ENCODE data around the gene RILPL2. TPM values are rescaled to one million over a fixed set of nuclear protein-coding genes. Genes with fewer than 3 reads are reported as not detected.

The RILPL2 gene
- total RNA-seq, 1 donor from 2014 or later: 1.9 TPM

DNA sequence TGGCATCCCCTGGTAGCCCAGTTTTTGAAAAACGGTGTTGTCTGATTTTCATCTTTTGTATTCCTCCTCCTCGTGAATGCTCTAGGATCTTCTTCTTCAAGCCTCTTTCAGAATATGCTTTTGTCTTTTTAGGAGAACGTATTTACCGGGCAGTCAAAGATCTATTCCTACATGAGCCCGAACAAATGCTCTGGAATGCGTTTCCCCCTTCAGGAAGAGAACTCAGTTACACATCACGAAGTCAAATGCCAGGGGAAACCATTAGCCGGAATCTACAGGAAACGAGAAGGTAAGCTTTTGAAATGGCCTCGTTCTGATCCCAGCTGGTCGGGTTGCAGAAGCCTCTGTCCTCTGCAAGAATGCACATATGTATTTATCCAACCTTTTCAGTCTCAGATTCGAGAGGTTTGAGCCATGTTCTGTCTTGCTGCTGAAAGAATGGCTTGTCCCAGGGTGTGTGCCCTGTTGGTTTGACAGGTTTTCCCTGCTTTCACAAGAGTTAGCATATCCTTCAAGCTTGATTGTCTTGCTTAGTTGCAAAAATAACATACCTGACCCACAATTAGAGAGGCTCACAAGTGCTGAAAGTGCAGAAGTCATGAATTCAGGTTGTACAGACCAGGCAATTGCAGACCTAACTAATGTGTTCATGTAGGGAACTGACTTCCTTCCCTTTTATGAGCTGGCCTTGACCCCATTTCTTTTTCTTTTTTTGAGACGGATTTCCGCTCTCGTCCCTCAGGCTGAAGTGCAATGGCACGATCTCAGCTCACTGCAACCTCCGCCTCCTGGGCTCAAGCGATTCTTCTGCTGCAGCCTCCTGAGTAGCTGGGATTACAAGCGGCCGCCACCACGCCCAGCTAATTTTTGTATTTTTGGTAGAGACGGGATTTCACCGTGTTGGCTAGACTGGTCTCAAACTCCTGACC, 45.7 kb downstream of the RILPL2 start:
- Mint-ChIP-seq H3K9me3 (no peaks in the 10 kb centered on the region), H3K4me3 (peak overlapping the region; percentile 96), H3K27me3 (ENCODE audit: low read depth) (no peaks in the 10 kb centered on the region), H3K4me1 (peaks cover 40% of the 10 kb centered on the region), H3K36me3 (ENCODE audit: low read depth) (peaks cover 3% of the 10 kb centered on the region), H3K27ac (ENCODE audit: unreplicated experiment) (no peak overlapping the region)
- no peak for DNase-seq (ENCODE audit: low read depth, low spot score)
- TF ChIP-seq, protein P1, sequence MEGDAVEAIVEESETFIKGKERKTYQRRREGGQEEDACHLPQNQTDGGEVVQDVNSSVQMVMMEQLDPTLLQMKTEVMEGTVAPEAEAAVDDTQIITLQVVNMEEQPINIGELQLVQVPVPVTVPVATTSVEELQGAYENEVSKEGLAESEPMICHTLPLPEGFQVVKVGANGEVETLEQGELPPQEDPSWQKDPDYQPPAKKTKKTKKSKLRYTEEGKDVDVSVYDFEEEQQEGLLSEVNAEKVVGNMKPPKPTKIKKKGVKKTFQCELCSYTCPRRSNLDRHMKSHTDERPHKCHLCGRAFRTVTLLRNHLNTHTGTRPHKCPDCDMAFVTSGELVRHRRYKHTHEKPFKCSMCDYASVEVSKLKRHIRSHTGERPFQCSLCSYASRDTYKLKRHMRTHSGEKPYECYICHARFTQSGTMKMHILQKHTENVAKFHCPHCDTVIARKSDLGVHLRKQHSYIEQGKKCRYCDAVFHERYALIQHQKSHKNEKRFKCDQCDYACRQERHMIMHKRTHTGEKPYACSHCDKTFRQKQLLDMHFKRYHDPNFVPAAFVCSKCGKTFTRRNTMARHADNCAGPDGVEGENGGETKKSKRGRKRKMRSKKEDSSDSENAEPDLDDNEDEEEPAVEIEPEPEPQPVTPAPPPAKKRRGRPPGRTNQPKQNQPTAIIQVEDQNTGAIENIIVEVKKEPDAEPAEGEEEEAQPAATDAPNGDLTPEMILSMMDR (conservative IDR thresholded peaks at IDR 0.05): no peak

DNA sequence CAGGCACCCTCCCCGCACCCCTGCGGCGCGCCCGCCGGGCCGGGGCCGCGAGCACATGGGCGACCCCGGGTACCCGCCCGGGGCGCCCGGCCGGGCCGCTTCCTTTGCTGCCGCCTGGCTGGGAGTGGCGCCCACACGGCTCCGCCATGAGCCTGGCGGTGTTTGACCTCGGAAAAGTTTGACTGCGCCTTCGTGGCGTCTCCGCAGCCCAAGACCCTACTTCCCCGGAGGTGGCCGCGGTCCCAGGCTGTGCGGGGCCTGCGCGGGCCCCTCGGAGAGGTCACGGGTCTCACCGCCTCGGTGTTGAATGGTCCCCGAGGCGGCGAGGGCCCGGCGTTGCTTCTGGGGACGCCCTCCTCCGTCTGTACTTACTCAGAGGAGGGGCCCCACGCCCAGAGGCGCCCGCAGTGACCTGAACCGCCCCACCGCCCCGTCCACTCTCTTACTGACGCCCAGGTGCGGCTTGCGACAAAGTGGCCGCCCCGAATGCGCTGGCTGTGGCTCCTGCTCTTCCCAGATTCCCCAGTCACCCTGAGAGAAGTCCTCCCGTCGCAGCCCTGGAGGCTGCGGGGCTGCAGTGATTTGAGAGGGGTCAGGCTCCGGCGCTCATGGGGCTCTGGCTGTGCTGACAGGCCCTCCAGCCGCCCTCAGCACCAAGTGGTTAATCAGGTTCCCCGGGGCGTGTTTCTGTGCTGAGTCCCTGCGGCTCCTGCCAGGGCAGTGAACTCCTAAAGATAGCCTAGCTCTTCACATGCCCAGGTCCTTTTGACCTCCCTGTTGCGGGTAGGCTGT, 46.7 kb downstream of the RILPL2 start:
- peaks cover 3% of the 10 kb centered on the region for H3K36me3 Mint-ChIP-seq (ENCODE audit: low read depth)
- no peaks in the 10 kb centered on the region for H3K27me3 Mint-ChIP-seq (ENCODE audit: low read depth)
- H3K9me3 Mint-ChIP-seq: no peaks in the 10 kb centered on the region
- TF ChIP-seq, protein P1 (conservative IDR thresholded peaks at IDR 0.05): no peak
- peak overlapping the region; percentile 96 for H3K4me3 Mint-ChIP-seq
- H3K4me1 Mint-ChIP-seq: peaks cover 40% of the 10 kb centered on the region
- DNase-seq (ENCODE audit: low read depth, low spot score): peak; percentile 19
- H3K27ac Mint-ChIP-seq (ENCODE audit: unreplicated experiment): peak overlapping the region; percentile 88

DNA sequence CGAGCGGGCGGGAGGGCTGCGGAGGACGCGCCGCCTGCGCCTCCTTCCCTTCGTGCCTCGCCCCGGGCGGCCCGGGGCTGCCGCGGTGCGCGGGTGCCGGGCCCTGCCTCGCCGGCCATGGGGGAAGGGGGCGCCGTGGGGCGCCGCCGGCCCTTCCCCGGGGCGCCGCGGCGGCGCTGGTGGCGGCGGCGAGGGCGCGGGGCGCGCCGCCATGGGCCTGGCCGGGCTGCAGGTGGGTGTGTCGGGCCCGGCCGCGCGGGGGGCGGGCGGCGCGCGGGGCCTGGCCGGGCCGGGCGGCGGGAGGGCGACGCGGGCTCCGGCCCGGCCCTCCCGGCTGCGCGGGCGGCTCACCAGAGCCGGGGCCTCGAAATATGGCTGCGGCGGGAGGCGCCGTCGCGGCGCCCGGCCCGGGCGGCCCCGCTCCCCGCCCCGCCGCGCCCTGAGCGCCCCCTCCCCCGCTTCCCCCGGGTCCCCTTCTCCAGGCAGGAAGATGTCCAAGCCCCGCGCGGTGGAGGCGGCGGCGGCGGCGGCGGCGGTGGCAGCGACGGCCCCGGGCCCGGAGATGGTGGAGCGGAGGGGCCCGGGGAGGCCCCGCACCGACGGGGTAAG, 47.4 kb downstream of the RILPL2 start:
- TF ChIP-seq, protein P1 (conservative IDR thresholded peaks at IDR 0.05): no peak
- H3K4me1 Mint-ChIP-seq: peaks cover 40% of the 10 kb centered on the region
- H3K4me3 Mint-ChIP-seq: no peak overlapping the region
- no peaks in the 10 kb centered on the region for H3K27me3 Mint-ChIP-seq (ENCODE audit: low read depth)
- H3K36me3 Mint-ChIP-seq (ENCODE audit: low read depth): peaks cover 3% of the 10 kb centered on the region
- no peaks in the 10 kb centered on the region for H3K9me3 Mint-ChIP-seq
- DNase-seq (ENCODE audit: low read depth, low spot score): no peak
- H3K27ac Mint-ChIP-seq (ENCODE audit: unreplicated experiment): no peak overlapping the region

DNA sequence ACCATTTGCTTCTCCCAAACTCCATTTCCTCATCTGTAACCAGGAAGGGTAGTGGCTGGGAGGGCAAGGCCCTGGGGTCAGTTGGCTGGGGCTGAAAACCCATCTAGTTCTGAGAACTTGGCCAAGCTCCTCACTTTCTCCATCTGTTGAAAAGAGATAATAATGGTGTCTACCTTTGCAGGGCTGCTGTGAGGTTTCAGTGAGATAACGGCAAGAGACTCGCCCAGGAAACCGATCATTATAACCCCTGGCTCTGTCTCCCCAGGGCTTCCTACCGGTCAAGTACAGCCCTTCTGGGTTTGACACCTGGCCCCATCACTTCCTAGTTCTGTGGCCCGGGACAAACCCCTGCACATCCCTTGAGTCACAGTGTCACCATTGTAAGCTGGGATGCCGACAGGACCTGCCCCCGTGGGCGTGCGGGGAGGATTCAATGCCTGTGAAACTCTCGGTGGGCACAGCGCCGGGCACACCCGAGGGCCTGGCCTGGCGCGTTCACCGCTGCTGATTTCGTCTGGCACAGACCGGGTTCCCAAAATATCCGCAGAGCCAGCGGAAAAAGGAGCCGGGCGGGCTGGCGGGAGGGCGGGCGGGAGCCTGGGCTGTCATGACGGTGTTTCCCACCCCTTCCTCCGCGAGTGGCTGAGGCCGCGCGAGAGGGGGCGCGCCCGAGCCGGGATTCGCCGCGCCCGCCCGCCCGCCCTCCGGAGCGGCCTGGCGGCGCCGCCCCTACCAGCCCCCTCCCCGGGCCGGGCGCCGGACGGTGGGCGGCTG, 48.1 kb downstream of the RILPL2 start:
- Mint-ChIP-seq H3K27ac (ENCODE audit: unreplicated experiment) (peak overlapping the region; percentile 91), H3K4me1 (peaks cover 44% of the 10 kb centered on the region), H3K4me3 (peak overlapping the region; percentile 97), H3K27me3 (ENCODE audit: low read depth) (no peaks in the 10 kb centered on the region), H3K36me3 (ENCODE audit: low read depth) (peaks cover 3% of the 10 kb centered on the region), H3K9me3 (no peaks in the 10 kb centered on the region)
- peak; percentile 57 for DNase-seq (ENCODE audit: low read depth, low spot score)
- TF ChIP-seq, protein P1 (conservative IDR thresholded peaks at IDR 0.05): no peak
